ENCODE data around the gene DMC1. TPM values are rescaled to one million over a fixed set of nuclear protein-coding genes. Genes with fewer than 3 reads are reported as not detected.

DMC1 gene
- total RNA-seq, 1 donor from 2014 or later = 22.8 TPM

DNA sequence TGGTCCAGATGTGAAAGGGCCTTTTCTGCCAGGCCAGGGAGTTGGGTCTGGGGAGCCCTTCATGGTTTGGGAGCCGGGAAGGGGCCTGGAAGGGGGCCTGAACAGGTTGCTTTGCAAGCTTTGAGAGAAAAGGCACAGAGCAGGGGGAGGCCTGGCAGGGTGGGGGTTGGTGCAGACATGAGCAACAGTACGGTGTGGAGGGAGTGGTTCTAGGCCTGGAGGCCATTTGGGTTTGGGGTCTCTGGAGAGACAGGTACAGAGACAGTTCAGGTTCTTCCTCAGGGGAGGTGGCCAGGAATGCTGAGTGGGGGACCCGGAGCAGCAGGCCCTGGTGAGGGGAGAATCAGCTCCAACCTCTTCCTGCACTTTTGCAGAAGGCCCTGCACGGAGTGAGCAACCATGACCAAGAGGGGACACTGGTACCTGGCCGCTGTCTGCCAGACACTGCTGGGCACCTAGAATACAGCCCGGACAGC, 100.6 kb downstream of the DMC1 start:
- Histone ChIP-seq H3K27ac (no peak overlapping the region), H3K4me3 (no peak overlapping the region), H2AFZ (replicated peaks) (no peak overlapping the region), H3K36me3 (no peaks in the 10 kb centered on the region), H3K9me3 (ENCODE audit: low read depth) (no peaks in the 10 kb centered on the region), H3K27me3 (peaks cover 46% of the 10 kb centered on the region), H4K20me1 (ENCODE audit: low read depth) (no peaks in the 10 kb centered on the region), H3K9ac (no peak overlapping the region), H3F3A (ENCODE audit: low read depth) (peaks cover 4% of the 10 kb centered on the region), H3K4me2 (no peak overlapping the region), H3K4me1 (peaks cover 10% of the 10 kb centered on the region), H3K79me2 (ENCODE audit: low read depth) (no peaks in the 10 kb centered on the region)
- Mint-ChIP-seq H3K4me3 (no peak overlapping the region), H3K4me1 (peaks cover 17% of the 10 kb centered on the region), H3K27me3 (ENCODE audit: insufficient read depth, low read depth) (peaks cover 33% of the 10 kb centered on the region), H3K9me3 (no peaks in the 10 kb centered on the region), H3K36me3 (no peaks in the 10 kb centered on the region), H3K27ac (no peak overlapping the region)
- no peak for DNase-seq (ENCODE audit: low spot score)
- TF ChIP-seq, protein P1, sequence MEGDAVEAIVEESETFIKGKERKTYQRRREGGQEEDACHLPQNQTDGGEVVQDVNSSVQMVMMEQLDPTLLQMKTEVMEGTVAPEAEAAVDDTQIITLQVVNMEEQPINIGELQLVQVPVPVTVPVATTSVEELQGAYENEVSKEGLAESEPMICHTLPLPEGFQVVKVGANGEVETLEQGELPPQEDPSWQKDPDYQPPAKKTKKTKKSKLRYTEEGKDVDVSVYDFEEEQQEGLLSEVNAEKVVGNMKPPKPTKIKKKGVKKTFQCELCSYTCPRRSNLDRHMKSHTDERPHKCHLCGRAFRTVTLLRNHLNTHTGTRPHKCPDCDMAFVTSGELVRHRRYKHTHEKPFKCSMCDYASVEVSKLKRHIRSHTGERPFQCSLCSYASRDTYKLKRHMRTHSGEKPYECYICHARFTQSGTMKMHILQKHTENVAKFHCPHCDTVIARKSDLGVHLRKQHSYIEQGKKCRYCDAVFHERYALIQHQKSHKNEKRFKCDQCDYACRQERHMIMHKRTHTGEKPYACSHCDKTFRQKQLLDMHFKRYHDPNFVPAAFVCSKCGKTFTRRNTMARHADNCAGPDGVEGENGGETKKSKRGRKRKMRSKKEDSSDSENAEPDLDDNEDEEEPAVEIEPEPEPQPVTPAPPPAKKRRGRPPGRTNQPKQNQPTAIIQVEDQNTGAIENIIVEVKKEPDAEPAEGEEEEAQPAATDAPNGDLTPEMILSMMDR (IDR thresholded peaks at IDR 0.05) = no peak
- TF ChIP-seq EZH2 (IDR thresholded peaks at IDR 0.05) (no peak), EZH2phosphoT487 (IDR thresholded peaks at IDR 0.05) (no peak)

Other genes with a start within 250 kb of the DMC1 start
- 0.82 and 4.6 TPM in 2 replicates for gene KCNJ4, start 115.0 kb downstream of the DMC1 start, total RNA-seq (ENCODE audit: low replicate concordance)
- 3.4 and 4.6 TPM in 2 replicates for gene KDELR3, start 102.1 kb downstream of the DMC1 start, total RNA-seq (ENCODE audit: low replicate concordance)
- 621 and 672 TPM in 2 replicates for gene DDX17, start 63.9 kb downstream of the DMC1 start, total RNA-seq (ENCODE audit: low replicate concordance)
- 17.8 and 32.7 TPM in 2 replicates for gene FAM227A, start 86.2 kb upstream of the DMC1 start, total RNA-seq (ENCODE audit: low replicate concordance)
- 23.1 and 25.8 TPM in 2 replicates for gene CBY1, start 86.5 kb upstream of the DMC1 start, total RNA-seq (ENCODE audit: low replicate concordance)
- gene TOMM22, start 111.8 kb upstream of the DMC1 start, total RNA-seq (ENCODE audit: low replicate concordance) = 63.6 and 134 TPM in 2 replicates
- 32.4 and 39.2 TPM in 2 replicates for gene JOSD1, start 130.8 kb upstream of the DMC1 start, total RNA-seq (ENCODE audit: low replicate concordance)
- 40.8 and 91.9 TPM in 2 replicates for gene GTPBP1, start 135.8 kb upstream of the DMC1 start, total RNA-seq (ENCODE audit: low replicate concordance)
- gene SUN2, start 185.8 kb upstream of the DMC1 start, total RNA-seq (ENCODE audit: low replicate concordance) = 16.2 and 33.5 TPM in 2 replicates
- 10.7 and 24.3 TPM in 2 replicates for gene DNAL4, start 224.0 kb upstream of the DMC1 start, total RNA-seq (ENCODE audit: low replicate concordance)

Measured in neural progenitor cell (in vitro differentiated cells).